ENCODE measurements around the gene WDR59. TPM values are rescaled to one million over a fixed set of nuclear protein-coding genes. Genes with fewer than 3 reads are reported as not detected.
"Not testable (repeated sequence)": the region's sequence is repeated elsewhere in the genome, so short reads cannot be mapped to it uniquely, and the experiment has no call there.

WDR59 gene
- total RNA-seq, 2 experiments from 2014 or later: 59.0 to 74.6 TPM

- Mint-ChIP-seq H3K4me1 (peaks cover 18% of the 10 kb centered on the region), H3K27me3 (no peaks in the 10 kb centered on the region), H3K27ac (no peak overlapping the region), H3K36me3 (peaks cover 14% of the 10 kb centered on the region), H3K4me3 (no peak overlapping the region), H3K9me3 (ENCODE audit: low read depth) (no peaks in the 10 kb centered on the region)
- CTCF ChIA-PET: no interaction called here
- ATAC-seq: no peak
- no peak for DNase-seq
These were observed 112.6 kb downstream of the WDR59 start for GRCh38 chr16:74872302-74872701.

DNA sequence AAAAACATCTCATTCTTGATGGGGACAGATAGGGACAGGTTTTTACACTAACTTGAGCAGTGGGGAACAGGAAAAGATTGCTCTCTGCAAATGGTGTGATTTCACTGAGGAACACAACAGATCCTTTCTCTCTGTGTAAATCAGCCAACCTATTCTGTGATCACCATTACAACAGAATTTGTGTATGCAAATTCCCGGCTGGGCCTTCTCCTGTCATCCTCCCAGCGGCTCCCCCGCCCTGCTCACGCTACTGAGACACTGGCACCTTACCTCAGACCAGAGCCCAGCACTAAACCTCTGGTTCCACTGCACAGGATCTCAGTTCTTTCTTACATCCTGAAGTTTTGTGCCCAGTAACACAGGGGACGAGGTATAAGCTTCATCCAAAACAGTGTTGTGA lies 113.3 kb downstream of the WDR59 start:
- DNase-seq (no peak), ATAC-seq (no peak)
- CTCF ChIA-PET: no interaction called here
- Mint-ChIP-seq H3K27me3 (no peaks in the 10 kb centered on the region), H3K4me3 (no peak overlapping the region), H3K27ac (no peak overlapping the region), H3K4me1 (peaks cover 18% of the 10 kb centered on the region), H3K36me3 (peaks cover 14% of the 10 kb centered on the region), H3K9me3 (ENCODE audit: low read depth) (no peaks in the 10 kb centered on the region)

DNA sequence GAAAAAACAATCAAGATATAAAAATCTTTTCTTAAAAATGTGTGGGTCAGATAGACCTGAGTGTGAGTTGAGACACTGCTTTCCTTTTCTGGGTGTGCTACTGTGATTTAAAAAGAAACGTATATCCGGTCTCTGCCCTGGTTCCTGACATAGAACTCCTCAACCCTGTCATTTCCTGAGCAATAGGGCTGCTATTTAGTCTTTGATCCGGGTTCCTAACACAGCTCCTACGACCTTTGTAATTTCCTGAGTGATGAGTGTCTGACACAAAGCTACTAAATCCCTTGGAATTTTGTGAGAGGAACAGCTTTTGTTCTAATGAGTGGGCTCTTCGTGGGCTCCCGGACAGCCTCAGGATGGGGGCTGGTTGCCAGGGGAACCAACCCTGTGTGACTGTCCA lies 116.4 kb downstream of the WDR59 start:
- peak; percentile 33 for ATAC-seq
- no peaks in the 10 kb centered on the region for H3K9me3 Mint-ChIP-seq (ENCODE audit: low read depth)
- H3K27ac Mint-ChIP-seq: no peak overlapping the region
- peaks cover 11% of the 10 kb centered on the region for H3K36me3 Mint-ChIP-seq
- CTCF ChIA-PET: no interaction called here
- H3K27me3 Mint-ChIP-seq: no peaks in the 10 kb centered on the region
- no peak overlapping the region for H3K4me3 Mint-ChIP-seq
- DNase-seq: no peak
- peaks cover 10% of the 10 kb centered on the region for H3K4me1 Mint-ChIP-seq

GRCh38 chr16:74868035-74868434 lies 116.9 kb downstream of the WDR59 start:
- Mint-ChIP-seq H3K9me3 (ENCODE audit: low read depth) (no peaks in the 10 kb centered on the region), H3K4me3 (no peak overlapping the region), H3K27ac (no peak overlapping the region), H3K4me1 (peaks cover 10% of the 10 kb centered on the region), H3K36me3 (peaks cover 8% of the 10 kb centered on the region), H3K27me3 (no peaks in the 10 kb centered on the region)
- ATAC-seq (no peak), DNase-seq (no peak)
- CTCF ChIA-PET: no interaction called here

GRCh38 chr16:74867281-74867849 lies 117.6 kb downstream of the WDR59 start:
- CTCF ChIA-PET: no interaction called here
- DNase-seq (no peak), ATAC-seq (no peak)
- Mint-ChIP-seq H3K9me3 (ENCODE audit: low read depth) (no peaks in the 10 kb centered on the region), H3K4me3 (no peak overlapping the region), H3K4me1 (peaks cover 13% of the 10 kb centered on the region), H3K27ac (no peak overlapping the region), H3K27me3 (no peaks in the 10 kb centered on the region), H3K36me3 (peaks cover 8% of the 10 kb centered on the region)

- H3K4me3 Mint-ChIP-seq: no peak overlapping the region
- no peak for DNase-seq
- no peaks in the 10 kb centered on the region for H3K9me3 Mint-ChIP-seq (ENCODE audit: low read depth)
- H3K4me1 Mint-ChIP-seq: peaks cover 13% of the 10 kb centered on the region
- H3K36me3 Mint-ChIP-seq: peaks cover 2% of the 10 kb centered on the region
- no peak for ATAC-seq
- CTCF ChIA-PET: interaction anchor here (1.7 kb wide), 1 partner anchor 53 kb away, joined by 4 read pairs; no protein-coding TSS in a partner anchor
- H3K27me3 Mint-ChIP-seq: no peaks in the 10 kb centered on the region
- H3K27ac Mint-ChIP-seq: no peak overlapping the region
These were observed 118.9 kb downstream of the WDR59 start for GRCh38 chr16:74865922-74866598.

- H3K36me3 Mint-ChIP-seq: no peaks in the 10 kb centered on the region
- no peaks in the 10 kb centered on the region for H3K27me3 Mint-ChIP-seq
- no peak overlapping the region for H3K27ac Mint-ChIP-seq
- no peaks in the 10 kb centered on the region for H3K9me3 Mint-ChIP-seq (ENCODE audit: low read depth)
- ATAC-seq: peak; percentile 23
- peaks cover 6% of the 10 kb centered on the region for H3K4me1 Mint-ChIP-seq
- no peak for DNase-seq
- CTCF ChIA-PET: interaction anchor here (0.6 to 2.7 kb wide), 24 partner anchors 11 to 371 kb away, joined by 3 to 33 read pairs (median 4); partner anchors contain the start of gene WDR59
- no peak overlapping the region for H3K4me3 Mint-ChIP-seq
These were observed 122.1 kb downstream of the WDR59 start for GRCh38 chr16:74862743-74863244.

- Mint-ChIP-seq H3K4me1 (no peaks in the 10 kb centered on the region), H3K27me3 (no peaks in the 10 kb centered on the region), H3K36me3 (no peaks in the 10 kb centered on the region), H3K9me3 (ENCODE audit: low read depth) (no peaks in the 10 kb centered on the region), H3K4me3 (no peak overlapping the region), H3K27ac (no peak overlapping the region)
- no peak for ATAC-seq
- no peak for DNase-seq
- CTCF ChIA-PET: interaction anchor here (1.6 kb wide), 1 partner anchor 13 kb away, joined by 3 read pairs; no protein-coding TSS in a partner anchor
These were observed 132.4 kb downstream of the WDR59 start for GRCh38 chr16:74852500-74852875.

DNA sequence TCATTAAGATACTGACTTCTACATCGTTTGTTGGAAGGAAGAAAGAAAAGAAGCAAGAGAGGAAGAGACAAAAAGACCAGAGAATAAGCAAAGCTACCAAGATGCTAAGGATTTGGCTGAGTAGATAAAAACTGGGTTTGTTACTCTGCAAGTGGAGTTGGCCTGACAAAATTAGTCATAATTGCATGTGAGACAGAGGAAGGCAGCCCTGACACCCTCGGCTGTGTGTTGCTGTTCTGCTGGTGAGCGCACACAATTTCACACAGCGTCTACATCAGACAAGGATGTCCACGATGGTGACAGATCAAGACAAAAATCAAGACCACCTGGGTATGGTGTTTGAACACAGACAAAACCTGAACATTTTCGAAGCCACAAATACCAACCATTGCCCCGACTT lies 134.9 kb downstream of the WDR59 start:
- Mint-ChIP-seq H3K27me3 (no peaks in the 10 kb centered on the region), H3K9me3 (ENCODE audit: low read depth) (no peaks in the 10 kb centered on the region), H3K4me3 (no peak overlapping the region), H3K27ac (no peak overlapping the region), H3K4me1 (no peaks in the 10 kb centered on the region), H3K36me3 (no peaks in the 10 kb centered on the region)
- DNase-seq: no peak
- CTCF ChIA-PET: no interaction called here
- ATAC-seq: no peak

GRCh38 chr16:74847202-74847601 lies 137.7 kb downstream of the WDR59 start:
- H3K27me3 Mint-ChIP-seq: no peaks in the 10 kb centered on the region
- no peak overlapping the region for H3K27ac Mint-ChIP-seq
- no peak for DNase-seq
- no peaks in the 10 kb centered on the region for H3K36me3 Mint-ChIP-seq
- H3K4me3 Mint-ChIP-seq: no peak overlapping the region
- CTCF ChIA-PET: interaction anchor here (1.5 kb wide), 1 partner anchor 15 kb away, joined by 5 read pairs; no protein-coding TSS in a partner anchor
- no peaks in the 10 kb centered on the region for H3K9me3 Mint-ChIP-seq (ENCODE audit: low read depth)
- no peaks in the 10 kb centered on the region for H3K4me1 Mint-ChIP-seq
- ATAC-seq: no peak

- ATAC-seq (no peak), DNase-seq (no peak)
- CTCF ChIA-PET: no interaction called here
- Mint-ChIP-seq H3K4me1 (no peaks in the 10 kb centered on the region), H3K27ac (no peak overlapping the region), H3K9me3 (ENCODE audit: low read depth) (no peaks in the 10 kb centered on the region), H3K27me3 (peaks cover 4% of the 10 kb centered on the region), H3K36me3 (no peaks in the 10 kb centered on the region), H3K4me3 (no peak overlapping the region)
These were observed 138.2 kb downstream of the WDR59 start for GRCh38 chr16:74846714-74847113.

- Mint-ChIP-seq H3K27me3 (peaks cover 15% of the 10 kb centered on the region), H3K4me1 (no peaks in the 10 kb centered on the region), H3K4me3 (no peak overlapping the region), H3K27ac (no peak overlapping the region), H3K9me3 (ENCODE audit: low read depth) (no peaks in the 10 kb centered on the region), H3K36me3 (no peaks in the 10 kb centered on the region)
- DNase-seq (no peak), ATAC-seq (no peak)
- CTCF ChIA-PET: no interaction called here
These were observed 140.6 kb downstream of the WDR59 start for GRCh38 chr16:74844041-74844980.

GRCh38 chr16:74843381-74844035 lies 141.4 kb downstream of the WDR59 start:
- peaks cover 15% of the 10 kb centered on the region for H3K27me3 Mint-ChIP-seq
- ATAC-seq; H3K9me3 Mint-ChIP-seq (ENCODE audit: low read depth); H3K4me1 Mint-ChIP-seq; H3K36me3 Mint-ChIP-seq; CTCF ChIA-PET; H3K27ac Mint-ChIP-seq; DNase-seq; H3K4me3 Mint-ChIP-seq: not testable (repeated sequence)

All from activated CD8-positive, alpha-beta memory T cell treated with anti-CD3 and anti-CD28 coated beads, Interleukin-2, amount 10 ng/mL, durations not matched to agents 7 days and 5 days (primary cell).